Stimulated activated CD8-positive, alpha-beta memory T cell treated with anti-CD3 and anti-CD28 coated beads, Interleukin-7, amount 100 ng/mL, for 1 hour (primary cell): ENCODE measurements around the gene PODN.

Experiments
- DNase-seq, 2 donors: peaks; one replicate each; pipeline ENCODE4 v3.0.0-alpha.2; 2020; ENCODE audit warnings: low read depth in 2 of 2

The PODN gene

GRCh38 chr1:53061859-53062707, at the start of gene PODN:
Gene PODN, plus strand, starts transcription at chr1:53062213. Its CDS starts 7,643 bp downstream, at chr1:53069856.
- no peak for DNase-seq

GRCh38 chr1:53014791-53015507, 47.1 kb upstream of the PODN start:
- peak; percentile 48 to 51 for DNase-seq

GRCh38 chr1:53015508-53015860, 46.5 kb upstream of the PODN start:
- DNase-seq, result no peak

- no peak for DNase-seq
These were observed 45.3 kb upstream of the PODN start for GRCh38 chr1:53016705-53017104.

- DNase-seq, result no peak
These were observed 41.4 kb upstream of the PODN start for GRCh38 chr1:53020588-53020987.

GRCh38 chr1:53022179-53022578, 39.8 kb upstream of the PODN start:
- no peak for DNase-seq

GRCh38 chr1:53023546-53023945, 38.5 kb upstream of the PODN start:
- DNase-seq, result no peak

- no peak for DNase-seq
These were observed 37.9 kb upstream of the PODN start for GRCh38 chr1:53024117-53024516.

GRCh38 chr1:53025034-53025768, 36.8 kb upstream of the PODN start:
- DNase-seq, result no peak

GRCh38 chr1:53025769-53026112, 36.3 kb upstream of the PODN start:
- no peak for DNase-seq

- DNase-seq, result no peak
These were observed 35.8 kb upstream of the PODN start for GRCh38 chr1:53026254-53026653.

- no peak for DNase-seq
These were observed 30.3 kb upstream of the PODN start for GRCh38 chr1:53031732-53032131.

GRCh38 chr1:53037159-53037558, 24.9 kb upstream of the PODN start:
- no peak for DNase-seq

- no peak for DNase-seq
These were observed 23.4 kb upstream of the PODN start for GRCh38 chr1:53038566-53038965.

- no peak for DNase-seq
These were observed 18.7 kb upstream of the PODN start for GRCh38 chr1:53043271-53043670.

- DNase-seq, result no peak
These were observed 17.1 kb upstream of the PODN start for GRCh38 chr1:53044926-53045325.

GRCh38 chr1:53046930-53047329, 15.1 kb upstream of the PODN start:
- DNase-seq, result no peak

GRCh38 chr1:53047737-53048736, 14.0 kb upstream of the PODN start:
- DNase-seq, result no peak

GRCh38 chr1:53048960-53049573, 12.9 kb upstream of the PODN start:
- DNase-seq, result no peak

- DNase-seq, result no peak
These were observed 12.4 kb upstream of the PODN start for GRCh38 chr1:53049574-53049967.

GRCh38 chr1:53050310-53050709, 11.7 kb upstream of the PODN start:
- no peak for DNase-seq
